Measurements from ENCODE around the gene OSBPL2. TPM values are rescaled to one million over a fixed set of nuclear protein-coding genes. Genes with fewer than 3 reads are reported as not detected.

Gene OSBPL2
- total and polyA plus RNA-seq, 2 experiments from 2014 or later, result 22.2 to 27.9 TPM

DNA sequence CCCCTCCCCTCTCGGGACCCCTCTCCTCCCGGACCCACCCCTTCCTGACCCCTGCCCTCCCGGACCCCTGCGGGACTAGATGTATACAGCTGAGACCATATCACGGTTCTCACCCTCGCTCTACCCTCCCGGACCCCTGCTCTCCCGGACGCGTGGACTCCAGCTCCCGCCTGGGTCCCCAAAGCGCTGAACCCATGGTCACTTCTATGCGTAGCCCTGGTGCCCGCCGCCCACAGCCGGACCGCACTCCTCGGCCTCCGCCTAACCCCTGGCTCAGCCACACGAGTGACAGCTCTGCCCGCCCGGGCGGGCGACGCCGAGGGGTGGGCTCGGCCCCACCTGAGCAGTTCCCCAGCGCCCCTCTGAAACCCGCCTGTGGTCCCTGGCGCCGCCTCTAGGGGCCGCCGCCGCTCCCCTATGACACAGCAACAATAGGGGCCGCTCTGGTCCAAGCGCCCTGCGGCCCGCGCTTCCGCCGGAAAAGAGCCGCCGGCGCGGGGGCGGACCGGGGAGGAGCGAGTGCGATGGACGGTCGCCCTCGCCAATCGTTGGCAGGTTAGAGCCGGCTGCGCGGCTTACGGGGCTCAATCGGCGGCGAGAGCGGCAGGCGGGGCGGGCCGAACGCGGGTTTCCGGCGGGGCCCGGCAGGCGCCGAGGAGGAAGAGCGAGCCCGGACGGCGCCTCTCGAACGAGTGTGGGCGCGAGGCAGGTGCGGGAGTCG is 64.2 kb downstream of the OSBPL2 start, which contains the start of gene ADRM1:
Gene ADRM1, plus strand, starts transcription at position 657 of the 721 bp plus-strand sequence. CDS start 572 bp downstream, outside the sequence.
- in situ Hi-C loops (cut with MboI), result no loop called here
- peak within 1 kb of the TSS; percentile 89 for H3K27ac ChIP-seq
- no peaks in the 10 kb centered on the region for H3K9me2 ChIP-seq (ENCODE audit: insufficient read depth)
- no peak for TF ChIP-seq EZH2 (IDR thresholded peaks at IDR 0.05; ENCODE audit: insufficient read depth, poor library complexity, severe bottlenecking)
- TF ChIP-seq EZH2phosphoT487 (IDR thresholded peaks at IDR 0.05; ENCODE audit: insufficient read depth, low read depth), result no peak
- DNase-seq, result peak; percentile 98
- H3K36me3 ChIP-seq (ENCODE audit: low read depth), result no peaks in the 10 kb centered on the region; the same call in 1 of the 2 replicates
- peak within 1 kb of the TSS; percentile 83 for H3K4me3 ChIP-seq
- H4K20me1 ChIP-seq (ENCODE audit: insufficient read depth), result peaks cover 6% of the 10 kb centered on the region; the same call in 1 of the 2 replicates
- peaks cover 45% of the 10 kb centered on the region for H3K79me2 ChIP-seq (ENCODE audit: insufficient read depth)
- H3K9me3 ChIP-seq (ENCODE audit: low read depth), result no peaks in the 10 kb centered on the region
- H3K4me1 ChIP-seq (ENCODE audit: insufficient read depth), result peaks cover 14% of the 10 kb centered on the region
- H3K9ac ChIP-seq, result peak within 1 kb of the TSS; percentile 87
- peak within 1 kb of the TSS; percentile 95 for H3K4me2 ChIP-seq (ENCODE audit: unreplicated experiment)
- H3K27me3 ChIP-seq (replicated peaks; ENCODE audit: insufficient read depth), result no peaks in the 10 kb centered on the region
- peak within 1 kb of the TSS; percentile 71 for H2AFZ ChIP-seq
- no peaks in the 10 kb centered on the region for H3F3A ChIP-seq (ENCODE audit: insufficient read depth)
- 1 to 2% methylated on average over 49 to 80 of the region's 81 CpGs for WGBS, 2 experiments (ENCODE audit: low coverage in 1 of 2, low lambda C conversion rate in 2 of 2, missing lambda C conversion rate in 2 of 2)

DNA sequence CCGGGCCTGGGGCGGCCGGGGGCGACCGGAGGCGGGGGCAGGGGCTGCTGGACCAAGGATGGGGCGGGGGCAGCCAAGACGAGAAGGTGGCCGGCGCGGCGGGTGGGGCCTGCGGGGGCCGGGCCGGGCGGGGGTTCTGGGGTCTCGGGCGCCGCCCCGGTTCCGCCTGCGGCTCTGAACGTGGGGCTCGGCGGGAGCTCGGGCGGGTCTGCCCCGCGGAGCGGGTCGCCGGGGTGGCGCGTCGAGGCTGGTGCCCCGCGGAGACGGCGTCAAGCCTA is 64.7 kb downstream of the OSBPL2 start:
- no peak for TF ChIP-seq EZH2phosphoT487 (IDR thresholded peaks at IDR 0.05; ENCODE audit: insufficient read depth, low read depth)
- TF ChIP-seq EZH2 (IDR thresholded peaks at IDR 0.05; ENCODE audit: insufficient read depth, poor library complexity, severe bottlenecking), result no peak
- Histone ChIP-seq H3K4me2 (ENCODE audit: unreplicated experiment) (no peak overlapping the region), H3K36me3 (ENCODE audit: low read depth) (no peaks in the 10 kb centered on the region; the same call in 1 of the 2 replicates), H3K9ac (peak overlapping the region; percentile 85), H3K27me3 (replicated peaks; ENCODE audit: insufficient read depth) (no peaks in the 10 kb centered on the region), H3K4me3 (peak overlapping the region; percentile 83), H3F3A (ENCODE audit: insufficient read depth) (no peaks in the 10 kb centered on the region), H2AFZ (no peak overlapping the region), H4K20me1 (ENCODE audit: insufficient read depth) (peaks cover 6% of the 10 kb centered on the region; the same call in 1 of the 2 replicates), H3K4me1 (ENCODE audit: insufficient read depth) (peaks cover 14% of the 10 kb centered on the region), H3K9me2 (ENCODE audit: insufficient read depth) (no peaks in the 10 kb centered on the region), H3K9me3 (ENCODE audit: low read depth) (no peaks in the 10 kb centered on the region), H3K79me2 (ENCODE audit: insufficient read depth) (peaks cover 45% of the 10 kb centered on the region), H3K27ac (peak overlapping the region; percentile 50)
- WGBS, 2 experiments (ENCODE audit: low coverage in 1 of 2, low lambda C conversion rate in 2 of 2, missing lambda C conversion rate in 2 of 2), result 0% methylated on average over 4 of the region's 39 CpGs; no CpG with 5 or more reads in 1 of the 2 experiments
- in situ Hi-C loops (cut with MboI), result no loop called here
- DNase-seq, result no peak

DNA sequence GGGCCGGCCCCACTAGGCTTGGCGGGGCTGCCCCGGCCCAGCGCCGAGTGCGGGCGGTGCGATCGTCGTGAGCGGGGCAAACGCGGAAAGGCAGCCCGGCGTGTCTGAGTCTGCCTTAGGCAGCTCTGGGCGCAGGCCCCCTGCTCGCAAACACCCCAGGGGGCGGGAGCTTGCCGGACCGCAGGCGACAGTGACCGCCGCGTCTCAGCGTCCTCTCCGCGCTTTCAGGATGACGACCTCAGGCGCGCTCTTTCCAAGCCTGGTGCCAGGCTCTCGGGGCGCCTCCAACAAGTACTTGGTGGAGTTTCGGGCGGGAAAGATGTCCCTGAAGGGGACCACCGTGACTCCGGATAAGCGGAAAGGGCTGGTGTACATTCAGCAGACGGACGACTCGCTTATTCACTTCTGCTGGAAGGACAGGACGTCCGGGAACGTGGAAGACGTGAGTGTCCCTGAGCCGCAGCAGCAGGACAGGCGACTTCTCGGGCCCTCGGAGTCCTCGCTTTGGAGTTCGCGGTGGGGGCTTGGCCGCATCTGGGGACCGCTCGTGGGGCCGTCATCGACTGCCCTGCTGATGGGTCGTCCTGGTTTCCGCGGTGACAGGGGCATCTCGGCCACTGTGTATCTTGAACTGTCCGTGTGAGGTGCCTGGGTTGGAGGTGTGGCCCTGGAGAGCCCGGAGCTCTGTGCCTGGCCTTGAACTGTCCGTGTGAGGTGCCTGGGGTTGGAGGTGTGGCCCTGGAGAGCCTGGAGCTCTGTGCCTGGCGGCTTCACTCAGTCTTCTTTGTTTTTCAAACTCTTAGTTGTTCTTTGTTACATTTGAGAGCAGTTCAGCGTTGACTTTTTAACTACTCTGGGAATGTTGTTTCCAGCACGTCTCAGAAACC is 65.3 kb downstream of the OSBPL2 start:
- H3K9ac ChIP-seq, result peak overlapping the region; percentile 85
- DNase-seq, result peak; percentile 61
- no peaks in the 10 kb centered on the region for H3K9me3 ChIP-seq (ENCODE audit: low read depth)
- H3F3A ChIP-seq (ENCODE audit: insufficient read depth), result no peaks in the 10 kb centered on the region
- 2 to 6% methylated on average over 51 to 57 of the region's 66 CpGs for WGBS, 2 experiments (ENCODE audit: low coverage in 1 of 2, low lambda C conversion rate in 2 of 2, missing lambda C conversion rate in 2 of 2)
- peak overlapping the region; percentile 83 for H3K4me3 ChIP-seq
- H3K4me1 ChIP-seq (ENCODE audit: insufficient read depth), result peaks cover 14% of the 10 kb centered on the region
- peaks cover 3% of the 10 kb centered on the region; the same call in 1 of the 2 replicates for H3K36me3 ChIP-seq (ENCODE audit: low read depth)
- H3K27ac ChIP-seq, result peak overlapping the region; percentile 50
- peaks cover 45% of the 10 kb centered on the region for H3K79me2 ChIP-seq (ENCODE audit: insufficient read depth)
- in situ Hi-C loops (cut with MboI), result no loop called here
- no peaks in the 10 kb centered on the region for H3K9me2 ChIP-seq (ENCODE audit: insufficient read depth)
- peak overlapping the region; percentile 95 for H3K4me2 ChIP-seq (ENCODE audit: unreplicated experiment)
- H3K27me3 ChIP-seq (replicated peaks; ENCODE audit: insufficient read depth), result no peaks in the 10 kb centered on the region
- no peak overlapping the region for H2AFZ ChIP-seq
- peaks cover 6% of the 10 kb centered on the region; the same call in 1 of the 2 replicates for H4K20me1 ChIP-seq (ENCODE audit: insufficient read depth)
- TF ChIP-seq EZH2phosphoT487 (IDR thresholded peaks at IDR 0.05; ENCODE audit: insufficient read depth, low read depth) (no peak), EZH2 (IDR thresholded peaks at IDR 0.05; ENCODE audit: insufficient read depth, poor library complexity, severe bottlenecking) (no peak)
